HG03520 (cell line): ENCODE measurements around the gene OR52D1.

Source experiments
- ATAC-seq: cut with Tn5 transposase; IDR thresholded peaks from one replicate; pipeline ENCODE4 v1.9.1; 2021; ENCODE audit warnings: mild to moderate bottlenecking, moderate library complexity; ENCODE audit not compliant: unreplicated experiment

The OR52D1 gene

GRCh38 chr11:5488385-5488784 is at the start of gene OR52D1:
TSS of gene OR52D1 (plus strand) at chr11:5488685. CDS start at chr11:5488707, 22 bp downstream.
- ATAC-seq, result no peak

GRCh38 chr11:5441414-5441813 is 47.1 kb upstream of the OR52D1 start, which contains the start of gene OR51I1:
TSS of gene OR51I1 (minus strand) at chr11:5441514. CDS start at chr11:5441514, 0 bp downstream.
- no peak for ATAC-seq

GRCh38 chr11:5443835-5444393 is 44.6 kb upstream of the OR52D1 start:
- no peak for ATAC-seq

- no peak for ATAC-seq
These were observed 39.5 kb upstream of the OR52D1 start, which contains the start of gene OR51I2 for GRCh38 chr11:5449023-5449422. TSS of gene OR51I2 (plus strand) at chr11:5449323. CDS start at chr11:5453489, 4,166 bp downstream.

- no peak for ATAC-seq
These were observed 39.1 kb upstream of the OR52D1 start for GRCh38 chr11:5449432-5449831.

- ATAC-seq, result no peak
These were observed 27.4 kb upstream of the OR52D1 start for GRCh38 chr11:5460983-5461621.

- no peak for ATAC-seq
These were observed 21.0 kb upstream of the OR52D1 start for GRCh38 chr11:5467527-5467926.

GRCh38 chr11:5473921-5474320 is 14.6 kb upstream of the OR52D1 start:
- no peak for ATAC-seq

GRCh38 chr11:5476186-5476819 is 12.2 kb upstream of the OR52D1 start:
- peak; percentile 80 for ATAC-seq

- no peak for ATAC-seq
These were observed 2.5 kb upstream of the OR52D1 start for GRCh38 chr11:5486003-5486402.

GRCh38 chr11:5486421-5486820 is 2.1 kb upstream of the OR52D1 start:
- no peak for ATAC-seq

GRCh38 chr11:5488798-5489399 is 414 bp downstream of the OR52D1 start:
- ATAC-seq, result no peak

- ATAC-seq, result no peak
These were observed 1.3 kb downstream of the OR52D1 start for GRCh38 chr11:5489576-5490357.

GRCh38 chr11:5499671-5500070 is 11.2 kb downstream of the OR52D1 start:
- ATAC-seq, result no peak

- no peak for ATAC-seq
These were observed 11.9 kb downstream of the OR52D1 start for GRCh38 chr11:5500393-5500801.

GRCh38 chr11:5504403-5504921 is 16.0 kb downstream of the OR52D1 start:
- ATAC-seq, result no peak

- no peak for ATAC-seq
These were observed 17.0 kb downstream of the OR52D1 start for GRCh38 chr11:5505363-5506048.

- no peak for ATAC-seq
These were observed 18.9 kb downstream of the OR52D1 start for GRCh38 chr11:5507177-5507932.

- ATAC-seq, result no peak
These were observed 19.4 kb downstream of the OR52D1 start for GRCh38 chr11:5507933-5508305.
